IMR-90 (cell line): ENCODE measurements around the gene ASIC2. TPM values are rescaled to one million over a fixed set of nuclear protein-coding genes. Genes with fewer than 3 reads are reported as not detected.

Source experiments
- ATAC-seq: fragments of 200-7000 bp; cut with Tn5 transposase; 2 replicates; pipeline ENCODE4 v1.9.1; 2020; ENCODE audit warnings: low read depth, mild to moderate bottlenecking, moderate library complexity
- BruUV-seq: library from RNA; stranded (reverse); fragments of 400-500 nt; replicated peaks from 2 replicates; lab custom pipeline; 2021; lab: Mats Ljungman, UMichigan
- CTCF ChIA-PET: fragments of 300-600 bp; formaldehyde crosslinking; extraction: SDS; loops from one replicate; lab custom pipeline; 2021; ENCODE audit warnings: antibody characterized with exemption; lab: Yijun Ruan, JAX
- POLR2A ChIA-PET: fragments of 300-600 bp; sonication (Branson Sonifier 250); formaldehyde crosslinking; loops from one replicate; lab custom pipeline; 2022; ENCODE audit warnings: antibody characterized with exemption; ENCODE audit not compliant: unreplicated experiment; lab: Charles Lee
- DNase-seq: peaks from one replicate; pipeline ENCODE4 v3.0.0; 2013
- H2AFZ ChIP-seq: replicated peaks from 2 replicates; pipeline ENCODE3; 2013; ENCODE audit warnings: low read length, mild to moderate bottlenecking; ENCODE audit not compliant: poor library complexity
- H2AK5ac ChIP-seq: 2 replicates; pipeline ENCODE4 v1.6.1; 2013; ENCODE audit warnings: low read depth, low read length, inconsistent platforms
- H2AK9ac ChIP-seq: replicated peaks from 2 replicates; pipeline ENCODE3; 2013; ENCODE audit warnings: mild to moderate bottlenecking, low read depth, low read length, moderate library complexity; ENCODE audit not compliant: poor library complexity
- H2BK120ac ChIP-seq: 2 replicates; pipeline ENCODE4 v1.6.1; 2013; ENCODE audit warnings: low read depth, low read length, inconsistent platforms
- H2BK15ac ChIP-seq: 3 replicates; pipeline ENCODE4 v1.6.1; 2013; ENCODE audit warnings: low read depth, low read length, inconsistent platforms
- H2BK20ac ChIP-seq: 2 replicates; pipeline ENCODE4 v1.6.1; 2013; ENCODE audit warnings: low read depth, mild to moderate bottlenecking, inconsistent platforms, low read length, moderate library complexity
- H2BK5ac ChIP-seq: 2 replicates; pipeline ENCODE4 v1.6.1; 2013; ENCODE audit warnings: mild to moderate bottlenecking, low read depth, low read length, inconsistent platforms; ENCODE audit not compliant: poor library complexity, severe bottlenecking
- H3K14ac ChIP-seq: replicated peaks from 2 replicates; pipeline ENCODE4 v1.6.1; 2013; ENCODE audit warnings: low read depth, low read length, inconsistent platforms
- H3K18ac ChIP-seq: 2 replicates; pipeline ENCODE4 v1.6.1; 2013; ENCODE audit warnings: low read depth, low read length, control low read depth
- H3K23ac ChIP-seq: 2 replicates; pipeline ENCODE4 v1.6.1; 2013; ENCODE audit warnings: low read depth, low read length, inconsistent platforms
- H3K27ac ChIP-seq: 2 replicates; pipeline ENCODE4 v1.5.1; 2013; ENCODE audit warnings: mild to moderate bottlenecking, control low read depth, low read length; ENCODE audit not compliant: insufficient read depth
- H3K27me3 ChIP-seq: 2 replicates; pipeline ENCODE4 v1.6.1; 2013; ENCODE audit warnings: low read length; ENCODE audit not compliant: control insufficient read depth, insufficient read depth
- H3K36me3 ChIP-seq: 2 replicates; pipeline ENCODE4 v1.6.1; 2013; ENCODE audit warnings: low read length, mixed read lengths; ENCODE audit not compliant: control insufficient read depth, insufficient read depth
- H3K4ac ChIP-seq: 2 replicates; pipeline ENCODE4 v1.6.1; 2013; ENCODE audit warnings: low read depth, low read length, inconsistent platforms
- H3K4me1 ChIP-seq: 2 replicates; pipeline ENCODE4 v1.6.1; 2013; ENCODE audit warnings: low read length, mixed read lengths; ENCODE audit not compliant: control insufficient read depth, insufficient read depth
- H3K4me2 ChIP-seq: 2 replicates; pipeline ENCODE4 v1.6.1; 2013; ENCODE audit warnings: low read depth, mild to moderate bottlenecking, control low read depth, low read length, moderate library complexity
- H3K4me3 ChIP-seq: 2 replicates; pipeline ENCODE4 v1.5.1; 2013; ENCODE audit warnings: low read depth, mild to moderate bottlenecking, control low read depth, low read length, moderate library complexity; ENCODE audit not compliant: insufficient read depth
- H3K56ac ChIP-seq: 2 replicates; pipeline ENCODE4 v1.6.1; 2013; ENCODE audit warnings: low read length, inconsistent platforms; ENCODE audit not compliant: insufficient read depth; ENCODE audit errors: extremely low read depth
- H3K79me1 ChIP-seq, 2 experiments: 2 replicates each; pipeline ENCODE4 v1.6.1; 2013; ENCODE audit warnings: low read length in 2 of 2, inconsistent platforms in 1 of 2, low read depth in 1 of 2
- H3K9ac ChIP-seq: 2 replicates; pipeline ENCODE4 v1.6.1; 2013; ENCODE audit warnings: low read depth, low read length, control low read depth
- H3K9me1 ChIP-seq: 2 replicates; pipeline ENCODE4 v1.6.1; 2013; ENCODE audit warnings: low read length, inconsistent platforms; ENCODE audit not compliant: insufficient read depth
- H3K9me3 ChIP-seq: 2 replicates; pipeline ENCODE4 v1.6.1; 2013; ENCODE audit warnings: low read length; ENCODE audit not compliant: control insufficient read depth, insufficient read depth
- H4K20me1 ChIP-seq: 2 replicates; pipeline ENCODE4 v1.6.1; 2013; ENCODE audit warnings: low read length, inconsistent platforms; ENCODE audit not compliant: insufficient read depth
- H4K5ac ChIP-seq: 2 replicates; pipeline ENCODE4 v1.6.1; 2013; ENCODE audit warnings: mild to moderate bottlenecking, low read depth, low read length, control low read depth
- H4K8ac ChIP-seq, 2 experiments: 2 replicates each; pipeline ENCODE4 v1.6.1; 2013; ENCODE audit warnings: low read depth in 2 of 2, low read length in 2 of 2, control low read depth in 1 of 2, inconsistent platforms in 1 of 2
- H4K91ac ChIP-seq: 2 replicates; pipeline ENCODE4 v1.6.1; 2013; ENCODE audit warnings: low read depth, low read length, inconsistent platforms; ENCODE audit not compliant: insufficient read depth
- CEBPB ChIP-seq: IDR thresholded peaks from 2 replicates; pipeline ENCODE4 v1.6.1; 2012; ENCODE audit warnings: low read depth, low read length, improper control_type of control experiment
- CHD1 ChIP-seq: IDR thresholded peaks from 2 replicates; pipeline ENCODE4 v1.6.1; 2012; ENCODE audit warnings: low read depth, low read length, improper control_type of control experiment
- CTCF ChIP-seq: conservative IDR thresholded peaks from 2 replicates; pipeline ENCODE4 v1.5.1; 2012; ENCODE audit warnings: mild to moderate bottlenecking, low read depth, low read length, improper control_type of control experiment
- ELK1 ChIP-seq: fragments of 150-350 bp; IDR thresholded peaks from 2 replicates; pipeline ENCODE4 v1.6.1; 2016; ENCODE audit warnings: low read depth, mild to moderate bottlenecking, low read length, moderate library complexity, borderline replicate concordance
- FOS ChIP-seq: fragments of 150-350 bp; IDR thresholded peaks from 2 replicates; pipeline ENCODE4 v1.6.1; 2016; ENCODE audit warnings: low read depth, low read length
- MAFK ChIP-seq: IDR thresholded peaks from 2 replicates; pipeline ENCODE4 v1.6.1; 2012; ENCODE audit warnings: low read depth, low read length, improper control_type of control experiment
- MAZ ChIP-seq: IDR thresholded peaks from 2 replicates; pipeline ENCODE4 v1.6.1; 2012; ENCODE audit warnings: low read depth, mild to moderate bottlenecking, low read length, improper control_type of control experiment, moderate library complexity, borderline replicate concordance
- MXI1 ChIP-seq: IDR thresholded peaks from 2 replicates; pipeline ENCODE4 v1.6.1; 2012; ENCODE audit warnings: low read depth, mild to moderate bottlenecking, low read length, moderate library complexity, borderline replicate concordance
- NFE2L2 ChIP-seq: fragments of 150-350 bp; IDR thresholded peaks from 2 replicates; pipeline ENCODE4 v1.6.1; 2016; ENCODE audit warnings: low read depth, mild to moderate bottlenecking, low read length
- RAD21 ChIP-seq: IDR thresholded peaks from 2 replicates; pipeline ENCODE4 v1.6.1; 2012; ENCODE audit warnings: low read length, improper control_type of control experiment
- RCOR1 ChIP-seq: IDR thresholded peaks from 2 replicates; pipeline ENCODE4 v1.6.1; 2012; ENCODE audit warnings: mild to moderate bottlenecking, low read length, improper control_type of control experiment; ENCODE audit not compliant: insufficient replicate concordance
- RFX5 ChIP-seq: IDR thresholded peaks from 2 replicates; pipeline ENCODE4 v1.8.0; 2012; ENCODE audit warnings: low read depth, mild to moderate bottlenecking, low read length, moderate library complexity
- SMC3 ChIP-seq: fragments of 150-350 bp; IDR thresholded peaks from 2 replicates; pipeline ENCODE4 v1.6.1; 2016; ENCODE audit warnings: low read depth, mild to moderate bottlenecking, antibody characterized with exemption, low read length, moderate library complexity
- USF2 ChIP-seq: fragments of 150-350 bp; IDR thresholded peaks from 2 replicates; pipeline ENCODE4 v1.6.1; 2017; ENCODE audit warnings: mild to moderate bottlenecking, antibody characterized with exemption, low read length, low read depth
- WGBS, 2 experiments: methylation state at CpG; one replicate each; pipeline versions ENCODE4 v1.1.5 to v1.1.7; 2013; ENCODE audit warnings: missing lambda C conversion rate in 2 of 2; ENCODE audit not compliant: insufficient read length in 1 of 2; ENCODE audit errors: extremely low coverage in 2 of 2; 5-methylcytosine and 5-hydroxymethylcytosine counted together
- dilution Hi-C: fragments of 300-500 bp; cut with HindIII; formaldehyde crosslinking; loops from one replicate; pipeline ENCODE4 v1.14.3; 2018; ENCODE audit warnings: low sequenced_read_pairs; ENCODE audit not compliant: unreplicated experiment
- in situ Hi-C: fragments of 300-500 bp; cut with MboI; formaldehyde crosslinking; loops from 3 replicates; pipeline ENCODE4 v1.14.3; 2019; ENCODE audit warnings: low sequenced_read_pairs, inconsistent platforms, mixed read lengths
- intact Hi-C: fragments of 100-400 bp; cut with micrococcal nuclease; formaldehyde crosslinking; loops from 2 replicates; pipeline ENCODE4 v1.10.0; 2022
- polyA plus RNA-seq, 3 experiments: library from polyadenylated mRNA; depleted of rRNA; stranded (reverse); fragments of >200 nt; gene quantifications; 2 replicates each; pipeline ENCODE4 v1.2.3, GENCODE V29; 2012; ENCODE audit warnings: low replicate concordance in 1 of 3
- total RNA-seq: library from RNA; depleted of rRNA; stranded (reverse); fragments of >200 nt; gene quantifications from 2 replicates; pipeline ENCODE4 v1.2.3, GENCODE V29; 2012

Gene ASIC2
- total and polyA plus RNA-seq, 2 of the 4 experiments (the other 2 are of a cell fraction), result under 0.01 to 0.15 TPM

GRCh38 chr17:33121756-33122155 lies 171.3 kb downstream of the ASIC2 start:
- H4K20me1 ChIP-seq, result no peaks in the 10 kb centered on the region
- no peak overlapping the region for H2AK9ac ChIP-seq
- no peak overlapping the region for H3K4ac ChIP-seq
- no peak overlapping the region for H3K27ac ChIP-seq
- no peak overlapping the region for H3K23ac ChIP-seq
- no peak overlapping the region for H3K14ac ChIP-seq
- H2BK20ac ChIP-seq, result no peak overlapping the region
- intact Hi-C loops, result no loop called here
- no peak for DNase-seq
- no peak overlapping the region for H4K5ac ChIP-seq
- H3K36me3 ChIP-seq, result no peaks in the 10 kb centered on the region
- ATAC-seq, result no peak
- H3K4me3 ChIP-seq, result no peak overlapping the region
- H3K56ac ChIP-seq, result no peak overlapping the region
- no peaks in the 10 kb centered on the region for H3K9me3 ChIP-seq
- peaks cover 4% of the 10 kb centered on the region for H3K27me3 ChIP-seq
- no peak overlapping the region for H4K8ac ChIP-seq
- TF ChIP-seq NFE2L2 (no peak), RAD21 (no peak), CTCF (no peak), MAZ (no peak), CHD1 (no peak), SMC3 (no peak), MAFK (no peak), MXI1 (no peak), ELK1 (no peak), CEBPB (no peak), RCOR1 (no peak), RFX5 (no peak), USF2 (no peak), FOS (no peak)
- H3K9ac ChIP-seq, result no peak overlapping the region
- no peak overlapping the region for H2BK120ac ChIP-seq
- no peak overlapping the region for H2BK15ac ChIP-seq
- CTCF ChIA-PET, result no interaction called here
- no peak overlapping the region for H2AFZ ChIP-seq
- no TSS peak for BruUV-seq
- POLR2A ChIA-PET, result no interaction called here
- WGBS, 2 experiments, result no CpG with 5 or more reads among the region's 1 CpG
- H3K18ac ChIP-seq, result no peak overlapping the region
- H3K9me1 ChIP-seq, result no peaks in the 10 kb centered on the region
- no peaks in the 10 kb centered on the region for H3K79me1 ChIP-seq
- dilution Hi-C loops, result no loop called here
- in situ Hi-C loops, result no loop called here
- no peaks in the 10 kb centered on the region for H3K4me1 ChIP-seq
- no peak overlapping the region for H3K4me2 ChIP-seq
- no peak overlapping the region for H2BK5ac ChIP-seq
- H4K91ac ChIP-seq, result no peak overlapping the region
- H2AK5ac ChIP-seq, result no peak overlapping the region
